ENCODE measurements around the gene PCDHB3. TPM values are rescaled to one million over a fixed set of nuclear protein-coding genes. Genes with fewer than 3 reads are reported as not detected.

PCDHB3 gene
- total RNA-seq, result 24.7 TPM

GRCh38 chr5:141100243-141100805, at the start of gene PCDHB3:
Gene PCDHB3, plus strand, starts transcription at chr5:141100473. Its CDS starts 177 bp downstream, at chr5:141100650.

GRCh38 chr5:141050622-141051520, 49.4 kb upstream of the PCDHB3 start, which contains the start of gene PCDHB1:
Gene PCDHB1, plus strand, starts transcription at chr5:141051374. Its CDS starts 97 bp downstream, at chr5:141051471.

GRCh38 chr5:141094481-141095262, 5.6 kb upstream of the PCDHB3 start, which contains the start of gene PCDHB2:
Gene PCDHB2, plus strand, starts transcription at chr5:141094615. Its CDS starts 176 bp downstream, at chr5:141094791.

GRCh38 chr5:141121563-141121962, 21.3 kb downstream of the PCDHB3 start, which contains the start of gene PCDHB4:
Gene PCDHB4, plus strand, starts transcription at chr5:141121818. Its CDS starts 181 bp downstream, at chr5:141121999.

GRCh38 chr5:141135030-141135717, 34.9 kb downstream of the PCDHB3 start, which contains the start of gene PCDHB5:
Gene PCDHB5, plus strand, starts transcription at chr5:141135206. Its CDS starts 229 bp downstream, at chr5:141135435.

GRCh38 chr5:141149812-141150211, 49.5 kb downstream of the PCDHB3 start, which contains the start of gene PCDHB6:
Gene PCDHB6, plus strand, starts transcription at chr5:141150057. Its CDS starts 201 bp downstream, at chr5:141150258.

Other genes with a start within 250 kb of the PCDHB3 start
- gene PCDHA10, start 244.6 kb upstream of the PCDHB3 start, total RNA-seq, result 42.3 TPM
- 80.4 TPM for gene PCDHA11, start 231.5 kb upstream of the PCDHB3 start, total RNA-seq
- 40.4 TPM for gene PCDHA12, start 225.2 kb upstream of the PCDHB3 start, total RNA-seq
- gene PCDHA13, start 218.3 kb upstream of the PCDHB3 start, total RNA-seq, result 42.3 TPM
- 66.4 TPM for gene PCDHAC1, start 174.2 kb upstream of the PCDHB3 start, total RNA-seq
- gene PCDHAC2, start 134.0 kb upstream of the PCDHB3 start, total RNA-seq, result 55.1 TPM
- gene PCDHB1, start 49.1 kb upstream of the PCDHB3 start, total RNA-seq, result 0.31 TPM
- 20.3 TPM for gene PCDHB2, start 5.9 kb upstream of the PCDHB3 start, total RNA-seq
- gene PCDHB4, start 21.3 kb downstream of the PCDHB3 start, total RNA-seq, result 11.0 TPM
- 16.3 TPM for gene PCDHB5, start 34.7 kb downstream of the PCDHB3 start, total RNA-seq
- 5.6 TPM for gene PCDHB6, start 49.6 kb downstream of the PCDHB3 start, total RNA-seq
- 17.8 TPM for gene PCDHB7, start 72.2 kb downstream of the PCDHB3 start, total RNA-seq
- 15.0 TPM for gene PCDHB8, start 77.3 kb downstream of the PCDHB3 start, total RNA-seq
- 10.6 TPM for gene PCDHB16, start 81.9 kb downstream of the PCDHB3 start, total RNA-seq
- 11.9 TPM for gene PCDHB9, start 86.7 kb downstream of the PCDHB3 start, total RNA-seq
- 26.3 TPM for gene PCDHB10, start 91.9 kb downstream of the PCDHB3 start, total RNA-seq
- 24.1 TPM for gene PCDHB11, start 99.2 kb downstream of the PCDHB3 start, total RNA-seq
- 36.9 TPM for gene PCDHB12, start 108.2 kb downstream of the PCDHB3 start, total RNA-seq
- gene PCDHB13, start 113.4 kb downstream of the PCDHB3 start, total RNA-seq, result 29.7 TPM
- 28.2 TPM for gene PCDHB14, start 122.9 kb downstream of the PCDHB3 start, total RNA-seq
- gene PCDHB15, start 144.9 kb downstream of the PCDHB3 start, total RNA-seq, result 32.9 TPM
- 0.63 TPM for gene SLC25A2, start 203.6 kb downstream of the PCDHB3 start, total RNA-seq
- 77.3 TPM for gene TAF7, start 220.3 kb downstream of the PCDHB3 start, total RNA-seq
- 9.1 TPM for gene PCDHGA1, start 230.0 kb downstream of the PCDHB3 start, total RNA-seq
- gene PCDHGA2, start 238.3 kb downstream of the PCDHB3 start, total RNA-seq, result 11.9 TPM
- 11.0 TPM for gene PCDHGA3, start 243.4 kb downstream of the PCDHB3 start, total RNA-seq
- 20.3 TPM for gene PCDHGB1, start 249.6 kb downstream of the PCDHB3 start, total RNA-seq

All from parietal lobe (tissue), 1 donor.